Measurements from ENCODE around the gene PHEX.

Gene PHEX

GRCh38 chrX:22147214-22147613 is 115.1 kb downstream of the PHEX start:
- H2AFZ ChIP-seq (ENCODE audit: low read depth, low read length), result no peak overlapping the region
- H3K4me2 ChIP-seq (ENCODE audit: insufficient read depth, low read length), result no peak overlapping the region
- no peaks in the 10 kb centered on the region for H3K79me2 ChIP-seq (ENCODE audit: insufficient read depth, low read length)
- no peaks in the 10 kb centered on the region for H3K36me3 ChIP-seq (ENCODE audit: insufficient read depth, low read length)
- no peak overlapping the region for H3K9ac ChIP-seq (ENCODE audit: low read depth, low read length)
- H3K4me3 ChIP-seq (ENCODE audit: low read depth in 1 of 2, low read length in 2 of 2), result no peak overlapping the region
- ATAC-seq (ENCODE audit: insufficient read depth, low read depth) (no peak), DNase-seq (no peak)
- no peak for TF ChIP-seq CTCF (IDR thresholded peaks at IDR 0.05; ENCODE audit: borderline replicate concordance, extremely low read depth, low read length, poor library complexity, severe bottlenecking)
- no peaks in the 10 kb centered on the region for H3K27me3 ChIP-seq (ENCODE audit: insufficient read depth, low read length, poor library complexity)
- no peak overlapping the region for H3K27ac ChIP-seq (ENCODE audit: low read length)
- H4K20me1 ChIP-seq (ENCODE audit: insufficient read depth, low read length), result no peaks in the 10 kb centered on the region
- H3K4me1 ChIP-seq (ENCODE audit: insufficient read depth, low read length), result no peaks in the 10 kb centered on the region
- no peaks in the 10 kb centered on the region for H3K9me3 ChIP-seq (ENCODE audit: insufficient read depth, low read length, severe bottlenecking)

GRCh38 chrX:22147942-22148341 is 115.8 kb downstream of the PHEX start:
- no peak overlapping the region for H3K4me3 ChIP-seq (ENCODE audit: low read depth in 1 of 2, low read length in 2 of 2)
- no peak for ATAC-seq (ENCODE audit: insufficient read depth, low read depth)

GRCh38 chrX:22148565-22148964 is 116.4 kb downstream of the PHEX start:
- no peak for TF ChIP-seq CTCF (IDR thresholded peaks at IDR 0.05; ENCODE audit: borderline replicate concordance, extremely low read depth, low read length, poor library complexity, severe bottlenecking)
- no peak for TF ChIP-seq EZH2 (IDR thresholded peaks at IDR 0.05; ENCODE audit: borderline replicate concordance, low read depth, low read length, severe bottlenecking)
- ATAC-seq (ENCODE audit: insufficient read depth, low read depth) (no peak), DNase-seq (no peak)
- no peak overlapping the region for H3K27ac ChIP-seq (ENCODE audit: low read length)
- H3K4me3 ChIP-seq (ENCODE audit: low read depth in 1 of 2, low read length in 2 of 2), result no peak overlapping the region
- H3K4me1 ChIP-seq (ENCODE audit: insufficient read depth, low read length), result no peaks in the 10 kb centered on the region
- H3K9me3 ChIP-seq (ENCODE audit: insufficient read depth, low read length, severe bottlenecking), result no peaks in the 10 kb centered on the region
- no peak overlapping the region for H3K9ac ChIP-seq (ENCODE audit: low read depth, low read length)
- no peaks in the 10 kb centered on the region for H3K27me3 ChIP-seq (ENCODE audit: insufficient read depth, low read length, poor library complexity)
- H3K36me3 ChIP-seq (ENCODE audit: insufficient read depth, low read length), result no peaks in the 10 kb centered on the region
- no peak overlapping the region for H3K4me2 ChIP-seq (ENCODE audit: insufficient read depth, low read length)
- no peaks in the 10 kb centered on the region for H4K20me1 ChIP-seq (ENCODE audit: insufficient read depth, low read length)
- H2AFZ ChIP-seq (ENCODE audit: low read depth, low read length), result no peak overlapping the region
- H3K79me2 ChIP-seq (ENCODE audit: insufficient read depth, low read length), result no peaks in the 10 kb centered on the region

More at GRCh38 chrX:22147942-22148341, 115.8 kb downstream of the PHEX start:
- no peak for DNase-seq
- Histone ChIP-seq H2AFZ (ENCODE audit: low read depth, low read length) (no peak overlapping the region), H3K9ac (ENCODE audit: low read depth, low read length) (no peak overlapping the region), H3K36me3 (ENCODE audit: insufficient read depth, low read length) (no peaks in the 10 kb centered on the region), H3K9me3 (ENCODE audit: insufficient read depth, low read length, severe bottlenecking) (no peaks in the 10 kb centered on the region), H3K27ac (ENCODE audit: low read length) (no peak overlapping the region), H3K4me2 (ENCODE audit: insufficient read depth, low read length) (no peak overlapping the region), H3K79me2 (ENCODE audit: insufficient read depth, low read length) (no peaks in the 10 kb centered on the region), H4K20me1 (ENCODE audit: insufficient read depth, low read length) (no peaks in the 10 kb centered on the region), H3K4me1 (ENCODE audit: insufficient read depth, low read length) (no peaks in the 10 kb centered on the region), H3K27me3 (ENCODE audit: insufficient read depth, low read length, poor library complexity) (no peaks in the 10 kb centered on the region)
- no peak for TF ChIP-seq CTCF (IDR thresholded peaks at IDR 0.05; ENCODE audit: borderline replicate concordance, extremely low read depth, low read length, poor library complexity, severe bottlenecking)
- TF ChIP-seq EZH2 (IDR thresholded peaks at IDR 0.05; ENCODE audit: borderline replicate concordance, low read depth, low read length, severe bottlenecking), result no peak

- Histone ChIP-seq H3K36me3 (ENCODE audit: insufficient read depth, low read length) (no peaks in the 10 kb centered on the region), H3K79me2 (ENCODE audit: insufficient read depth, low read length) (no peaks in the 10 kb centered on the region), H3K27me3 (ENCODE audit: insufficient read depth, low read length, poor library complexity) (no peaks in the 10 kb centered on the region), H2AFZ (ENCODE audit: low read depth, low read length) (no peak overlapping the region), H3K4me1 (ENCODE audit: insufficient read depth, low read length) (no peaks in the 10 kb centered on the region), H3K4me3 (ENCODE audit: low read depth in 1 of 2, low read length in 2 of 2) (no peak overlapping the region), H3K4me2 (ENCODE audit: insufficient read depth, low read length) (no peak overlapping the region), H3K9ac (ENCODE audit: low read depth, low read length) (no peak overlapping the region), H4K20me1 (ENCODE audit: insufficient read depth, low read length) (no peaks in the 10 kb centered on the region), H3K9me3 (ENCODE audit: insufficient read depth, low read length, severe bottlenecking) (no peaks in the 10 kb centered on the region), H3K27ac (ENCODE audit: low read length) (no peak overlapping the region)
- no peak for ATAC-seq (ENCODE audit: insufficient read depth, low read depth)
- TF ChIP-seq EZH2 (IDR thresholded peaks at IDR 0.05; ENCODE audit: borderline replicate concordance, low read depth, low read length, severe bottlenecking), result no peak
- no peak for TF ChIP-seq CTCF (IDR thresholded peaks at IDR 0.05; ENCODE audit: borderline replicate concordance, extremely low read depth, low read length, poor library complexity, severe bottlenecking)
- no peak for DNase-seq
Observed at GRCh38 chrX:22150371-22150770, 118.2 kb downstream of the PHEX start.
